ENCODE results near the gene SKI.

SKI gene

GRCh38 chr1:2232255-2232915, 4.3 kb downstream of the SKI start:
- Histone ChIP-seq H3K4me3 (ENCODE audit: low read depth, low read length) (peak overlapping the region; percentile 98), H3K27ac (ENCODE audit: low read depth, low read length) (no peak overlapping the region), H3K36me3 (ENCODE audit: control insufficient read depth, insufficient read depth, low read length) (no peaks in the 10 kb centered on the region), H3K9ac (ENCODE audit: low read length) (peak overlapping the region; percentile 48), H3K4me1 (ENCODE audit: control insufficient read depth, insufficient read depth, low read length) (peaks cover 53% of the 10 kb centered on the region), H3K27me3 (ENCODE audit: control insufficient read depth, insufficient read depth, low read length) (no peaks in the 10 kb centered on the region), H3K9me3 (ENCODE audit: control insufficient read depth, insufficient read depth, low read depth, low read length) (no peaks in the 10 kb centered on the region)

GRCh38 chr1:2232916-2233438, 4.9 kb downstream of the SKI start:
- Histone ChIP-seq H3K27me3 (ENCODE audit: control insufficient read depth, insufficient read depth, low read length) (no peaks in the 10 kb centered on the region), H3K4me3 (ENCODE audit: low read depth, low read length) (no peak overlapping the region), H3K4me1 (ENCODE audit: control insufficient read depth, insufficient read depth, low read length) (peaks cover 59% of the 10 kb centered on the region), H3K9ac (ENCODE audit: low read length) (peak overlapping the region; percentile 48), H3K9me3 (ENCODE audit: control insufficient read depth, insufficient read depth, low read depth, low read length) (no peaks in the 10 kb centered on the region), H3K36me3 (ENCODE audit: control insufficient read depth, insufficient read depth, low read length) (no peaks in the 10 kb centered on the region), H3K27ac (ENCODE audit: low read depth, low read length) (no peak overlapping the region)

- H3K4me3 ChIP-seq (ENCODE audit: low read depth, low read length): no peak overlapping the region
- H3K27ac ChIP-seq (ENCODE audit: low read depth, low read length): no peak overlapping the region
- peaks cover 62% of the 10 kb centered on the region for H3K4me1 ChIP-seq (ENCODE audit: control insufficient read depth, insufficient read depth, low read length)
- H3K9me3 ChIP-seq (ENCODE audit: control insufficient read depth, insufficient read depth, low read depth, low read length): no peaks in the 10 kb centered on the region
- H3K36me3 ChIP-seq (ENCODE audit: control insufficient read depth, insufficient read depth, low read length): no peaks in the 10 kb centered on the region
- no peak overlapping the region for H3K9ac ChIP-seq (ENCODE audit: low read length)
- no peaks in the 10 kb centered on the region for H3K27me3 ChIP-seq (ENCODE audit: control insufficient read depth, insufficient read depth, low read length)
Observed at GRCh38 chr1:2233468-2233867, 5.3 kb downstream of the SKI start.

DNA sequence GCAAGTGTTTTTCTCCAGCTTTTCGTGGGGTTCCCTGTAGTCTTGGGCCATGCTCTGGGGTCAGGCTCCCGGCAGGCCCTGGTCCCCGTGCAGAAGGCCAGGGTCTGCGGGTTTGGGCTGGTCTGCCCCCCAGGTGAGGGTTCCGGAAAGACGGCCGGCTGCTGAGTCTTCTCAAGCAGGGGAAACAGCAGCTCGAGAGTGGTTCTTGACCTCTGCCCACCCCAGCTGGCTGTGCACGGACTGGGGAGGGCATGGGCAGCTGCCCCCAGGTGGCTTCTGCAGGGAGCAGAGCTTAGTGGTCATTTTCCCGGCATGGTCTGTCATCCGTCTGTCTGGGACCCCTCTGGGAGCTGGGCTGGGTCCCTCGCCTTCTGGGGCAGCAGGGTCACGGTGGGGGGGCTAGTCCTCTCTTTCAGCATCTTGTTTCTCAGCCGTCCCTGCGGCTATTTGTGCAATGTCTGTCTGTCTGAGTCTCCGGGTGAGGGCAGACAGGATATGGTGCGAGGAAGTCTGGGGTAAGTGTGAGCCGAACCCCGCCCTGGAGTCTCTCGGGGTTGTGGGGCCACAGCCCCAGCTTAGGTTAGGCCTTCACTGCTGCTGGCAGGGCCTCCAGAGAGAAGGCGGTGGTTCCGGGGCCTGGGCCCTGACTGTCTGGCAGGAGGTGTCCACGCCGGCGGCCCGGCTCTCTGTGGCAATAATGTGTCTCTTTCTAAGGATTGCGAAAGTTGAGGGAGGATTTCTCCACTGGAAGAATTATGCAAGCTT, 6.1 kb downstream of the SKI start:
- H3K27ac ChIP-seq (ENCODE audit: low read depth, low read length): peak overlapping the region; percentile 30; the same call in 1 of the 2 replicates
- no peaks in the 10 kb centered on the region for H3K36me3 ChIP-seq (ENCODE audit: control insufficient read depth, insufficient read depth, low read length)
- H3K27me3 ChIP-seq (ENCODE audit: control insufficient read depth, insufficient read depth, low read length): no peaks in the 10 kb centered on the region
- no peak overlapping the region for H3K9ac ChIP-seq (ENCODE audit: low read length)
- H3K4me3 ChIP-seq (ENCODE audit: low read depth, low read length): no peak overlapping the region
- H3K4me1 ChIP-seq (ENCODE audit: control insufficient read depth, insufficient read depth, low read length): peaks cover 67% of the 10 kb centered on the region
- no peaks in the 10 kb centered on the region for H3K9me3 ChIP-seq (ENCODE audit: control insufficient read depth, insufficient read depth, low read depth, low read length)

- Histone ChIP-seq H3K4me1 (ENCODE audit: control insufficient read depth, insufficient read depth, low read length) (peaks cover 69% of the 10 kb centered on the region), H3K9me3 (ENCODE audit: control insufficient read depth, insufficient read depth, low read depth, low read length) (no peaks in the 10 kb centered on the region), H3K27ac (ENCODE audit: low read depth, low read length) (no peak overlapping the region), H3K9ac (ENCODE audit: low read length) (no peak overlapping the region), H3K4me3 (ENCODE audit: low read depth, low read length) (no peak overlapping the region), H3K27me3 (ENCODE audit: control insufficient read depth, insufficient read depth, low read length) (no peaks in the 10 kb centered on the region), H3K36me3 (ENCODE audit: control insufficient read depth, insufficient read depth, low read length) (no peaks in the 10 kb centered on the region)
Observed at GRCh38 chr1:2234762-2235113, 6.6 kb downstream of the SKI start.

DNA sequence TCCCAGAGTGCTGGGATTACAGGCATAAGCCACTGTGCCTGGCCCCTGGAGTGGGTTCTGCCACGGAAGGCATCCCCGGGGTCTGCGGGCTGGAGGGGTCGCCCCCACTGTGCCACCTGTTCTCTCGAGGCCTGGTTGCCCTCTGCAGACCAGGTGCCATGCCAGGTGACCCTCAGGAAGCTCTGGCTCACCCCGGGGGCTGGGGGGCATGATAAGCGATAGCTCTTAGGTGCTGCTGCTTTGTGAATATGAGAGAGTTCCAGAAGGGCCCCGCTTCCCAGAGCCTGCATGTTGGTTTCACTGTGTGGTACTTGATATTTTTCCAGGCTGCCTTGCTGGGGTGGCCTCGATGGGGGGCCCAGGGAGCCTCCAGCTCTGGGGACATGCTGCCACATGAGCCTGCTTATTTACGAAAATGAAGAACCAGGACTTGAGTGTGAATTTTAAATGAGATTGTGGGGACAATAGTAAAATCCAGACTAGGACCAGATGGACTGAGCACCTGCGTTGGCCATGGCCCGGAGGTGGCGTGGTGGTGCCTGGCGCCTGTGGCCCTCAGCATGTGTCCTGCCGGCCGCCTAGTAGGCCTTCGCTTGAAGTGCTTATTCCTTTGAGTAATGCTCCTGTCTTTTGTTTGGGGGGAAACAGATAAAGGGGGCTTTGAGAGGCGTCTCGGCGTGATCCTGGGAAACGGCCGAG, 7.3 kb downstream of the SKI start:
- Histone ChIP-seq H3K9me3 (ENCODE audit: control insufficient read depth, insufficient read depth, low read depth, low read length) (no peaks in the 10 kb centered on the region), H3K27ac (ENCODE audit: low read depth, low read length) (no peak overlapping the region), H3K4me3 (ENCODE audit: low read depth, low read length) (no peak overlapping the region), H3K4me1 (ENCODE audit: control insufficient read depth, insufficient read depth, low read length) (peaks cover 65% of the 10 kb centered on the region), H3K27me3 (ENCODE audit: control insufficient read depth, insufficient read depth, low read length) (no peaks in the 10 kb centered on the region), H3K9ac (ENCODE audit: low read length) (no peak overlapping the region), H3K36me3 (ENCODE audit: control insufficient read depth, insufficient read depth, low read length) (no peaks in the 10 kb centered on the region)

- H3K9ac ChIP-seq (ENCODE audit: low read length): no peak overlapping the region
- no peaks in the 10 kb centered on the region for H3K9me3 ChIP-seq (ENCODE audit: control insufficient read depth, insufficient read depth, low read depth, low read length)
- H3K27ac ChIP-seq (ENCODE audit: low read depth, low read length): no peak overlapping the region
- peaks cover 52% of the 10 kb centered on the region for H3K4me1 ChIP-seq (ENCODE audit: control insufficient read depth, insufficient read depth, low read length)
- peaks cover 12% of the 10 kb centered on the region for H3K36me3 ChIP-seq (ENCODE audit: control insufficient read depth, insufficient read depth, low read length)
- H3K27me3 ChIP-seq (ENCODE audit: control insufficient read depth, insufficient read depth, low read length): no peaks in the 10 kb centered on the region
- no peak overlapping the region for H3K4me3 ChIP-seq (ENCODE audit: low read depth, low read length)
Observed at GRCh38 chr1:2236695-2237677, 8.9 kb downstream of the SKI start.

DNA sequence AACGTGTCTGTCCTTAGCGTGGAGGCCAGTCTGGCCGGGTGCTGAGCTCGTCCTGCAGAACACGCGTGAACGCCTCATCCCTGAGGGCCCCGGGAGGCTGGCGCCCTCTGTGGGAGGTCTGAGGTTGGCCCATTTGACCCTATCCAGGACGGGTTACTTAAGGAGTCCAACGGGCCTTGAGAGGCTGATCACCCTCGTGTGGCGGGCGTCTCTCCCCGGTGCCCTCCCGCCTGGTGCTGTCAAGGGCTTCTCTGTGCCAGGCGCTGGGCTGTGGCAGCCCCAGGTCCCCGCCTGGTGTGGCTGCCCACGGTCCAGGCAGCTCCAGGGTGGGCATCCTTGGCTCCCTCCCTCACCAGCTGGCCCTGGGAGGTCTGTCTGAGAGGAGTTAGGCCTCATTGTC, 9.7 kb downstream of the SKI start:
- Histone ChIP-seq H3K9ac (ENCODE audit: low read length) (no peak overlapping the region), H3K27me3 (ENCODE audit: control insufficient read depth, insufficient read depth, low read length) (no peaks in the 10 kb centered on the region), H3K4me3 (ENCODE audit: low read depth, low read length) (no peak overlapping the region), H3K27ac (ENCODE audit: low read depth, low read length) (peak overlapping the region; percentile 12; the same call in 1 of the 2 replicates), H3K36me3 (ENCODE audit: control insufficient read depth, insufficient read depth, low read length) (peaks cover 16% of the 10 kb centered on the region), H3K9me3 (ENCODE audit: control insufficient read depth, insufficient read depth, low read depth, low read length) (no peaks in the 10 kb centered on the region), H3K4me1 (ENCODE audit: control insufficient read depth, insufficient read depth, low read length) (peaks cover 44% of the 10 kb centered on the region)

DNA sequence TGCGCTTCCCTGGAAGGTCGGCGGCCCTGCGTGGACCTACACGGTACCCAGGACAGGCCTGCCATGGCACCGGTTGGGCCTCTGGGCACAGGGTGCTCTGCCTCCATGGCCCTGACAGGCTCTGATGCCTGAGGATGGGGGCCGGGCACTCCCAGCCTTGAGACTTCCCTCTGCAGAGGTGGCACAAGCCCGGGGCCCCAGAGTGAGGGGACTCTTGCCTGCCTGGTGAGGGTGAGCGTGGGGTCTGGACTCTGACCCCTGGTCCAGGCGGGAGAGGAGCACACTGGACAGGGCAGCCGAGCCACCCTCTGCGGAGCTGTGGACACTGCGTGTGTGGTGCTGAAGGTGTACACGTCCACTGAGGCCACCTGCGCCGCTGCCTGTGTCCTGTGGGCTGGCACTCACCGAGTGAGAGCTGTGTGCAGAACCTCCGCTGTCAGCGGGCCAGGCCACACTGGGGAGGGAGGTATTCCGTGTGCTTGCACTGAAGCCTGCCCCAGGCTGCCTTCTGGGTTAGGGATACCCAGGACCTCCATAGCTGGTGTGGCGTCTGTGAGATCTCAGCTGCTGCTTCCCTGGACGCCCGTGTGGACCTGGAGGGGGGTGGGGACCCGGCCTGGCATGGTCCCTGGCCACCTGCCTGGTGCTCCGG, 10.4 kb downstream of the SKI start:
- Histone ChIP-seq H3K9ac (ENCODE audit: low read length) (no peak overlapping the region), H3K27me3 (ENCODE audit: control insufficient read depth, insufficient read depth, low read length) (no peaks in the 10 kb centered on the region), H3K36me3 (ENCODE audit: control insufficient read depth, insufficient read depth, low read length) (peaks cover 20% of the 10 kb centered on the region), H3K4me3 (ENCODE audit: low read depth, low read length) (no peak overlapping the region), H3K9me3 (ENCODE audit: control insufficient read depth, insufficient read depth, low read depth, low read length) (no peaks in the 10 kb centered on the region), H3K4me1 (ENCODE audit: control insufficient read depth, insufficient read depth, low read length) (peaks cover 39% of the 10 kb centered on the region), H3K27ac (ENCODE audit: low read depth, low read length) (peak overlapping the region; percentile 12; the same call in 1 of the 2 replicates)

GRCh38 chr1:2239013-2239370, 10.9 kb downstream of the SKI start:
- Histone ChIP-seq H3K9me3 (ENCODE audit: control insufficient read depth, insufficient read depth, low read depth, low read length) (no peaks in the 10 kb centered on the region), H3K4me1 (ENCODE audit: control insufficient read depth, insufficient read depth, low read length) (peaks cover 34% of the 10 kb centered on the region), H3K27ac (ENCODE audit: low read depth, low read length) (no peak overlapping the region), H3K4me3 (ENCODE audit: low read depth, low read length) (no peak overlapping the region), H3K9ac (ENCODE audit: low read length) (no peak overlapping the region), H3K27me3 (ENCODE audit: control insufficient read depth, insufficient read depth, low read length) (no peaks in the 10 kb centered on the region), H3K36me3 (ENCODE audit: control insufficient read depth, insufficient read depth, low read length) (peaks cover 21% of the 10 kb centered on the region)

All from HUES6 (cell line).